Glutamatergic neuron (in vitro differentiated cells): Measurements from ENCODE around the gene EXOC4. TPM values are rescaled to one million over a fixed set of nuclear protein-coding genes. Genes with fewer than 3 reads are reported as not detected.
A peak's percentile ranks its signal among the peaks of the same experiment; 100 is the strongest.

Source experiments
- DNase-seq: peaks from one replicate; pipeline ENCODE4 v3.0.0; 2022
- H3K27ac Mint-ChIP-seq: one replicate; pipeline ENCODE4 v1.8.0; 2020; ENCODE audit warnings: mild to moderate bottlenecking, mixed read lengths, inconsistent platforms; ENCODE audit not compliant: unreplicated experiment
- H3K27me3 Mint-ChIP-seq: one replicate; pipeline ENCODE4 v1.8.0; 2020; ENCODE audit warnings: mild to moderate bottlenecking, moderate library complexity, mixed read lengths, inconsistent platforms; ENCODE audit not compliant: unreplicated experiment
- H3K36me3 Mint-ChIP-seq: one replicate; pipeline ENCODE4 v1.8.0; 2020; ENCODE audit warnings: mild to moderate bottlenecking, mixed read lengths, inconsistent platforms; ENCODE audit not compliant: unreplicated experiment
- H3K4me1 Mint-ChIP-seq: one replicate; pipeline ENCODE4 v1.8.0; 2020; ENCODE audit warnings: mild to moderate bottlenecking, low read depth, mixed read lengths, inconsistent platforms; ENCODE audit not compliant: unreplicated experiment
- H3K4me3 Mint-ChIP-seq: one replicate; pipeline ENCODE4 v1.8.0; 2020; ENCODE audit warnings: mild to moderate bottlenecking, mixed read lengths, inconsistent platforms; ENCODE audit not compliant: unreplicated experiment
- H3K9me3 Mint-ChIP-seq: one replicate; pipeline ENCODE4 v1.8.0; 2020; ENCODE audit warnings: mild to moderate bottlenecking, moderate library complexity, mixed read lengths, inconsistent platforms; ENCODE audit not compliant: unreplicated experiment
- total RNA-seq: library from RNA; stranded (reverse); fragmentation: NEBNext Ultra II Directional; extraction: Animal tissue kit (Norgen Biotek cat#: 25700); gene quantifications from one replicate; pipeline ENCODE4 v1.2.1, GENCODE V29; 2021; ENCODE audit not compliant: unreplicated experiment
- TF ChIP-seq, protein P1 (sequence below): fragments of 200-600 bp; sonication (generic); IDR thresholded peaks from one replicate; pipeline ENCODE4 v1.5.0; 2021; ENCODE audit not compliant: partially characterized antibody, unreplicated experiment

Gene EXOC4
- total RNA-seq, 1 donor from 2014 or later = 73.8 TPM

DNA sequence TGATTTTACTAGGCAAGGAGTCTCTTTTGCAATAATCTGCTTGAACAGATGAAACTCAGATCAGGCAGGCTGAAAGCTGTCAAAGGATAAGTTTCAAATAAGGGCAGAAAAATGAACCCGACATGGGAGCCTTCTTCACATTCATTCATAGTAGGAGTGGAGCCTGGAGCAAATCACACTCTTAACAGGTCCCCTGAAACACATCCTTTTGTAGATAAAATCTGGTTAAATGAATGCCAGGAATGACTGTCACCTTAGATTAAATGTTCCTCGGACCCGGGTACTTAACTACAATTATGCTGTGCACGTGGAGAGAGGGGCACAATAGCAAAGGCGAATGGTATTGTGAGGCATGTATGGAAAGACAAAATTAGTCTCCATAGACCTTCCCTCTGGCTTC, 529.6 kb downstream of the EXOC4 start:
- Mint-ChIP-seq H3K36me3 (no peaks in the 10 kb centered on the region), H3K27ac (no peak overlapping the region), H3K4me3 (no peak overlapping the region), H3K27me3 (peaks cover 2% of the 10 kb centered on the region), H3K4me1 (peaks cover 8% of the 10 kb centered on the region), H3K9me3 (peaks cover 5% of the 10 kb centered on the region)
- DNase-seq = no peak
- TF ChIP-seq, protein P1, sequence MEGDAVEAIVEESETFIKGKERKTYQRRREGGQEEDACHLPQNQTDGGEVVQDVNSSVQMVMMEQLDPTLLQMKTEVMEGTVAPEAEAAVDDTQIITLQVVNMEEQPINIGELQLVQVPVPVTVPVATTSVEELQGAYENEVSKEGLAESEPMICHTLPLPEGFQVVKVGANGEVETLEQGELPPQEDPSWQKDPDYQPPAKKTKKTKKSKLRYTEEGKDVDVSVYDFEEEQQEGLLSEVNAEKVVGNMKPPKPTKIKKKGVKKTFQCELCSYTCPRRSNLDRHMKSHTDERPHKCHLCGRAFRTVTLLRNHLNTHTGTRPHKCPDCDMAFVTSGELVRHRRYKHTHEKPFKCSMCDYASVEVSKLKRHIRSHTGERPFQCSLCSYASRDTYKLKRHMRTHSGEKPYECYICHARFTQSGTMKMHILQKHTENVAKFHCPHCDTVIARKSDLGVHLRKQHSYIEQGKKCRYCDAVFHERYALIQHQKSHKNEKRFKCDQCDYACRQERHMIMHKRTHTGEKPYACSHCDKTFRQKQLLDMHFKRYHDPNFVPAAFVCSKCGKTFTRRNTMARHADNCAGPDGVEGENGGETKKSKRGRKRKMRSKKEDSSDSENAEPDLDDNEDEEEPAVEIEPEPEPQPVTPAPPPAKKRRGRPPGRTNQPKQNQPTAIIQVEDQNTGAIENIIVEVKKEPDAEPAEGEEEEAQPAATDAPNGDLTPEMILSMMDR = no peak

DNA sequence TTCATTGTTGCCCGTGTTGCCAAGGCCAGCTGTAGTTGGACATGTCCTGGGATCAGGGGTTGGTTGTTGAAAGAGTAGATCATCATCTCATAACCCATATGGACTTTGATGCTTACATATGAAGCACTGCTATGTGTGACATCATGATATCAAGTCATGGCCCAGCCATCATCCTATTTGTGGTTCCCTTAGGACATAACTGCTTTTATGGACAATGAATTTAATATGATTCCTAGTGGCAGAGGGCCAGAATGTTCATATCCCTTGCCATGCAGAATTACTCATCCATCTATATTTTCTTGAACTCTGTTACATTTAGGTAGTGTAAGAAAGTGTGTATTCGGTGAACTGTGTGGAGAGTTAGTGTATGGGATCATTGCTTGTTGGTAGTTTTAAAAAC, 530.4 kb downstream of the EXOC4 start:
- H3K36me3 Mint-ChIP-seq = no peaks in the 10 kb centered on the region
- H3K4me1 Mint-ChIP-seq = peaks cover 8% of the 10 kb centered on the region
- no peak overlapping the region for H3K27ac Mint-ChIP-seq
- H3K9me3 Mint-ChIP-seq = peaks cover 5% of the 10 kb centered on the region
- DNase-seq = no peak
- TF ChIP-seq, protein P1 = no peak
- H3K4me3 Mint-ChIP-seq = no peak overlapping the region
- peaks cover 2% of the 10 kb centered on the region for H3K27me3 Mint-ChIP-seq

DNA sequence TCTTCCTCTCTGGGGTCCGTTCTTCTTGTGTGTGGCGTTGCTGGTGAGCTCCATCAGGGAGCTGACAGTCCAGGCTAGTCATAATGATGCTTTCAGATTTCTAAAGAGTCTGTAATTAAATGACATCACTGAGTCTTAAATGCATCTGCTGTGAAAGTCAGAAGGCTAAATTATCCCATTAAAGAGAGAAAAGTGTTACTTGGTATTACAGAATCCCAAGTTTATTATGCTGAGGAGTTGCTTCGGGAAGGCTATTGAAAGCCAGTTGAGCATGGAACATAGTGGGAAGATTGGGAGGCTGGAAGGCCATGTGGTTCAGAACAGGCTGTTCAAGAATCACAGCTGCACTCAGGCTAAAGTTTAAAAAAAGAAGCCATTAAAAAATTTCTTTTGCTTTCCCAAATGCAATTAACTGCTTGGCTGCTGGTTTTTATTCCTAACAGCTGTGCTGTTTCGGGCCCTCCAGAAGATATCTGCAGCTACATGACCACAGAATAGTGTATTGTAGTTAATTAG, 531.7 kb downstream of the EXOC4 start:
- TF ChIP-seq, protein P1 = no peak
- peaks cover 2% of the 10 kb centered on the region for H3K9me3 Mint-ChIP-seq
- no peak overlapping the region for H3K4me3 Mint-ChIP-seq
- DNase-seq = no peak
- peaks cover 8% of the 10 kb centered on the region for H3K4me1 Mint-ChIP-seq
- H3K27ac Mint-ChIP-seq = peak overlapping the region; percentile 10
- H3K36me3 Mint-ChIP-seq = no peaks in the 10 kb centered on the region
- H3K27me3 Mint-ChIP-seq = peaks cover 2% of the 10 kb centered on the region

DNA sequence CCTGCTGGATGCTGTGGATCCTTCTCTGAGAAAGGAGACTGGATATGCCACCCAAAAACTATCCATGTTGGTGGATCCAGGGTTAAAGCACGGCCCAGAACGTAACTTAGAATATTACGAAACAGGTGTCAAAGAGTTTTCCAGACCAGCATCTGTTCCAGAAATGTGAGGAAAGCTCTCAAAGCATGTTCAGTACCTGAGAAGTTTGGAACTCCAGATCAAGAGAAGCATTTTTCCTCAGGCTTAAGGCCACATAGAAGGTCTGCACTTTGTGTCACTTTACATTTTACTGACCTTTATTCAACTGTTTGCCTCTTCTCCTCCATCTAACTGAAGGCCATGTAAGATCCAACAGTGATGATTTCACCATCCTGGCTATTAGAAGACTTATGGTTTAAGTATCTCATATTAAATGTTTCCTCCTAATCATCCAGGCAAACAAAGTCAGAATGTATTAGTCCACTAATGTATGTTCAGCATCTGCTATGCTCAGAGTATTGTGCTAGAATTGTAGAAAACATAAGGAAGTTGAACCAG, 533.6 kb downstream of the EXOC4 start:
- H3K9me3 Mint-ChIP-seq = no peaks in the 10 kb centered on the region
- H3K27ac Mint-ChIP-seq = no peak overlapping the region
- H3K36me3 Mint-ChIP-seq = no peaks in the 10 kb centered on the region
- no peak for DNase-seq
- H3K4me1 Mint-ChIP-seq = peaks cover 9% of the 10 kb centered on the region
- H3K27me3 Mint-ChIP-seq = no peaks in the 10 kb centered on the region
- TF ChIP-seq, protein P1 = no peak
- H3K4me3 Mint-ChIP-seq = no peak overlapping the region

DNA sequence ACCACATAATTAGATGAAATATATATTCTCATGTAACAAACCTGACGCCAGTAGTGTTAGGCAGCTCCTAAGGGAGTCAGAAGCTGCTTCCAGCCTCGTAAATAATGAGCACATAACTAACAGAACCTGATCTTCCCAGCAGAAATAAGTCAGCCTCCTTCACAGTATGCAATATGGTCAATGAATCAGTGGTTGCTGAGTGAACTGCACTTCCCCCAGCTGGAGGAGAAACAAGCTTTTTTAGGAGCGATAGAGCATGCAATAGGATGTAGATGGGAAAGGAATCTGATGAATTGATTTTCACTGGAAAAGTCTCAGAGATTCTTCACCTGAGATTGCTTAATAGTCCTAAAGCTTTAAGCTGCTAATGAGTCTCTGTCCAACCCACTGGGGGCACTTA, 537.1 kb downstream of the EXOC4 start:
- H3K4me1 Mint-ChIP-seq = peaks cover 12% of the 10 kb centered on the region
- H3K4me3 Mint-ChIP-seq = no peak overlapping the region
- H3K9me3 Mint-ChIP-seq = no peaks in the 10 kb centered on the region
- H3K27ac Mint-ChIP-seq = no peak overlapping the region
- no peak for DNase-seq
- H3K27me3 Mint-ChIP-seq = no peaks in the 10 kb centered on the region
- TF ChIP-seq, protein P1 = peak; percentile 16
- no peaks in the 10 kb centered on the region for H3K36me3 Mint-ChIP-seq
